ENCODE data around the gene WSB1.

The WSB1 gene

GRCh38 chr17:27322026-27322425 is 28.1 kb downstream of the WSB1 start:
- Histone ChIP-seq H3K27ac (ENCODE audit: low read length) (no peak overlapping the region), H3K9me3 (ENCODE audit: insufficient read depth, low read length, severe bottlenecking) (no peaks in the 10 kb centered on the region), H3K9ac (ENCODE audit: low read depth, low read length) (no peak overlapping the region), H2AFZ (ENCODE audit: low read depth, low read length) (no peak overlapping the region), H3K79me2 (ENCODE audit: insufficient read depth, low read length) (no peaks in the 10 kb centered on the region), H3K4me1 (ENCODE audit: insufficient read depth, low read length) (no peaks in the 10 kb centered on the region), H3K27me3 (ENCODE audit: insufficient read depth, low read length, poor library complexity) (no peaks in the 10 kb centered on the region), H3K4me2 (ENCODE audit: insufficient read depth, low read length) (no peak overlapping the region), H3K4me3 (ENCODE audit: low read depth in 1 of 2, low read length in 2 of 2) (no peak overlapping the region), H3K36me3 (ENCODE audit: insufficient read depth, low read length) (peaks cover 14% of the 10 kb centered on the region), H4K20me1 (ENCODE audit: insufficient read depth, low read length) (no peaks in the 10 kb centered on the region)
- TF ChIP-seq EZH2 (IDR thresholded peaks at IDR 0.05; ENCODE audit: borderline replicate concordance, low read depth, low read length, severe bottlenecking) (no peak), CTCF (IDR thresholded peaks at IDR 0.05; ENCODE audit: borderline replicate concordance, extremely low read depth, low read length, poor library complexity, severe bottlenecking) (no peak)
- DNase-seq (no peak), ATAC-seq (ENCODE audit: insufficient read depth, low read depth) (no peak)

GRCh38 chr17:27322690-27323508 is 29.0 kb downstream of the WSB1 start:
- H3K9me3 ChIP-seq (ENCODE audit: insufficient read depth, low read length, severe bottlenecking) = no peaks in the 10 kb centered on the region
- no peak overlapping the region for H3K4me3 ChIP-seq (ENCODE audit: low read depth in 1 of 2, low read length in 2 of 2)
- no peak overlapping the region for H3K9ac ChIP-seq (ENCODE audit: low read depth, low read length)
- ATAC-seq (ENCODE audit: insufficient read depth, low read depth) (no peak), DNase-seq (no peak)
- no peaks in the 10 kb centered on the region for H3K27me3 ChIP-seq (ENCODE audit: insufficient read depth, low read length, poor library complexity)
- H4K20me1 ChIP-seq (ENCODE audit: insufficient read depth, low read length) = no peaks in the 10 kb centered on the region
- TF ChIP-seq CTCF (IDR thresholded peaks at IDR 0.05; ENCODE audit: borderline replicate concordance, extremely low read depth, low read length, poor library complexity, severe bottlenecking) (no peak), EZH2 (IDR thresholded peaks at IDR 0.05; ENCODE audit: borderline replicate concordance, low read depth, low read length, severe bottlenecking) (no peak)
- no peak overlapping the region for H2AFZ ChIP-seq (ENCODE audit: low read depth, low read length)
- no peak overlapping the region for H3K4me2 ChIP-seq (ENCODE audit: insufficient read depth, low read length)
- H3K4me1 ChIP-seq (ENCODE audit: insufficient read depth, low read length) = no peaks in the 10 kb centered on the region
- H3K27ac ChIP-seq (ENCODE audit: low read length) = no peak overlapping the region
- H3K79me2 ChIP-seq (ENCODE audit: insufficient read depth, low read length) = no peaks in the 10 kb centered on the region
- peaks cover 9% of the 10 kb centered on the region for H3K36me3 ChIP-seq (ENCODE audit: insufficient read depth, low read length)

- no peak overlapping the region for H3K4me2 ChIP-seq (ENCODE audit: insufficient read depth, low read length)
- no peak overlapping the region for H3K9ac ChIP-seq (ENCODE audit: low read depth, low read length)
- H3K9me3 ChIP-seq (ENCODE audit: insufficient read depth, low read length, severe bottlenecking) = no peaks in the 10 kb centered on the region
- no peaks in the 10 kb centered on the region for H4K20me1 ChIP-seq (ENCODE audit: insufficient read depth, low read length)
- H3K36me3 ChIP-seq (ENCODE audit: insufficient read depth, low read length) = peaks cover 1% of the 10 kb centered on the region; the same call in 1 of the 2 replicates
- DNase-seq = no peak
- H3K27ac ChIP-seq (ENCODE audit: low read length) = no peak overlapping the region
- H3K4me3 ChIP-seq (ENCODE audit: low read depth in 1 of 2, low read length in 2 of 2) = no peak overlapping the region
- no peaks in the 10 kb centered on the region for H3K27me3 ChIP-seq (ENCODE audit: insufficient read depth, low read length, poor library complexity)
- no peak for TF ChIP-seq EZH2 (IDR thresholded peaks at IDR 0.05; ENCODE audit: borderline replicate concordance, low read depth, low read length, severe bottlenecking)
- no peak for TF ChIP-seq CTCF (IDR thresholded peaks at IDR 0.05; ENCODE audit: borderline replicate concordance, extremely low read depth, low read length, poor library complexity, severe bottlenecking)
- no peaks in the 10 kb centered on the region for H3K4me1 ChIP-seq (ENCODE audit: insufficient read depth, low read length)
- no peaks in the 10 kb centered on the region for H3K79me2 ChIP-seq (ENCODE audit: insufficient read depth, low read length)
- no peak overlapping the region for H2AFZ ChIP-seq (ENCODE audit: low read depth, low read length)
- ATAC-seq (ENCODE audit: insufficient read depth, low read depth) = no peak
These were observed 29.8 kb downstream of the WSB1 start for GRCh38 chr17:27323538-27324215.

Measured in DND-41 (cell line).